GM12878 (cell line): ENCODE measurements around the gene DCDC1. TPM values are rescaled to one million over a fixed set of nuclear protein-coding genes. Genes with fewer than 3 reads are reported as not detected.

Source experiments
- ATAC-seq: fragments of 200-7000 bp; cut with Tn5 transposase; 3 replicates; pipeline ENCODE4 v1.9.1; 2020; ENCODE audit warnings: mild to moderate bottlenecking, moderate library complexity
- BruUV-seq: library from RNA; stranded (reverse); fragments of 400-500 nt; replicated peaks from 2 replicates; lab custom pipeline; 2021; lab: Mats Ljungman, UMichigan
- CTCF ChIA-PET: fragments of 300-600 bp; sonication (Branson Sonifier 250); formaldehyde crosslinking; extraction: SDS; loops from one replicate; lab custom pipeline; 2021; ENCODE audit warnings: inconsistent platforms; lab: Yijun Ruan, JAX
- POLR2A ChIA-PET: fragments of 350-600 bp; formaldehyde crosslinking; extraction: SDS; loops from one replicate; lab custom pipeline; 2021; ENCODE audit warnings: inconsistent platforms; lab: Charles Lee
- RAD21 ChIA-PET: fragments of 300-600 bp; sonication (Branson Sonifier 250); formaldehyde crosslinking; loops from one replicate; lab custom pipeline; 2023; ENCODE audit warnings: antibody characterized with exemption; ENCODE audit not compliant: unreplicated experiment; lab: Charles Lee
- SMC1A ChIA-PET: fragments of 300-600 bp; sonication (Branson Sonifier 250); formaldehyde crosslinking; loops from one replicate; lab custom pipeline; 2023; ENCODE audit not compliant: unreplicated experiment, uncharacterized antibody; lab: Charles Lee
- DNase-seq: peaks from one replicate; pipeline ENCODE4 v3.0.0-alpha.2; 2011; ENCODE audit warnings: low read depth, low spot score
- FAIRE-seq: peaks from 3 replicates; lab custom pipeline; 2011; peaks lifted over from hg19 to GRCh38; lab: Jason Lieb, UNC
- H2AFZ ChIP-seq: 2 replicates; pipeline ENCODE4 v1.6.0; 2011; ENCODE audit warnings: low read depth, low read length, control low read depth; ENCODE audit not compliant: control insufficient read depth
- H3K27ac ChIP-seq: 2 replicates; pipeline ENCODE4 v1.5.1; 2011; ENCODE audit warnings: control low read depth; ENCODE audit not compliant: control insufficient read depth, insufficient read depth
- H3K27me3 ChIP-seq, 2 experiments: replicated peaks in 1 of 2; 2 replicates each; pipeline versions ENCODE4 v1.6.0 to v1.6.1; 2011; ENCODE audit warnings: low read length in 1 of 2; ENCODE audit not compliant: control insufficient read depth in 2 of 2, insufficient read depth in 2 of 2
- H3K36me3 ChIP-seq, 2 experiments: 2 replicates each; pipeline ENCODE4 v1.5.1; 2011; ENCODE audit warnings: low read length in 1 of 2; ENCODE audit not compliant: control insufficient read depth in 2 of 2, insufficient read depth in 2 of 2
- H3K4me1 ChIP-seq: 2 replicates; pipeline ENCODE4 v1.6.1; 2011; ENCODE audit warnings: mild to moderate bottlenecking, low read length, moderate library complexity, mixed read lengths; ENCODE audit not compliant: control insufficient read depth, insufficient read depth
- H3K4me2 ChIP-seq: 2 replicates; pipeline ENCODE4 v1.6.0; 2011; ENCODE audit warnings: control low read depth; ENCODE audit not compliant: control insufficient read depth, insufficient read depth
- H3K4me3 ChIP-seq: fragments of 200-600 bp; sonication (generic); 2 replicates; pipeline ENCODE4 v1.5.1; 2016
- H3K79me2 ChIP-seq: 2 replicates; pipeline ENCODE4 v1.6.0; 2011; ENCODE audit warnings: low read length; ENCODE audit not compliant: control insufficient read depth, insufficient read depth
- H3K9ac ChIP-seq: 2 replicates; pipeline ENCODE4 v1.8.0; 2011; ENCODE audit warnings: low read length, control low read depth, mixed read lengths; ENCODE audit not compliant: control insufficient read depth, insufficient read depth
- H3K9me3 ChIP-seq: replicated peaks from 3 replicates; pipeline ENCODE4 v1.5.1; 2011; ENCODE audit warnings: mild to moderate bottlenecking, low read length; ENCODE audit not compliant: control insufficient read depth, insufficient read depth
- H4K20me1 ChIP-seq: 2 replicates; pipeline ENCODE4 v1.6.0; 2011; ENCODE audit not compliant: control insufficient read depth, insufficient read depth
- CEBPZ ChIP-seq: fragments of 150-350 bp; IDR thresholded peaks from 2 replicates; pipeline ENCODE4 v1.6.1; 2016; ENCODE audit warnings: low read depth, low read length
- E2F4 ChIP-seq: IDR thresholded peaks from 2 replicates; pipeline ENCODE4 v1.6.1; 2012; ENCODE audit warnings: low read depth, low read length, improper control_type of control experiment
- E4F1 ChIP-seq: fragments of 450-650 bp; IDR thresholded peaks from 2 replicates; pipeline ENCODE4 v1.6.1; 2018; ENCODE audit warnings: borderline replicate concordance, mild to moderate bottlenecking; ENCODE audit not compliant: partially characterized antibody
- HDAC2 ChIP-seq: fragments of 200-600 bp; sonication (generic); IDR thresholded peaks from 2 replicates; pipeline ENCODE4 v1.6.1; 2017
- HDGF ChIP-seq: fragments of 450-650 bp; IDR thresholded peaks from 2 replicates; pipeline ENCODE4 v1.6.1; 2016; ENCODE audit warnings: antibody characterized with exemption
- MYC ChIP-seq: IDR thresholded peaks from 2 replicates; pipeline ENCODE4 v1.6.1; 2011; ENCODE audit warnings: mild to moderate bottlenecking, low read length, moderate library complexity, inconsistent platforms; ENCODE audit not compliant: insufficient read depth, insufficient replicate concordance, insufficient read length, severe bottlenecking
- SKIL ChIP-seq: fragments of 450-650 bp; IDR thresholded peaks from 2 replicates; pipeline ENCODE4 v1.6.1; 2017; ENCODE audit warnings: mild to moderate bottlenecking, low read depth, inconsistent platforms; ENCODE audit not compliant: poor library complexity, severe bottlenecking
- SMARCA5 ChIP-seq: fragments of 450-650 bp; IDR thresholded peaks from 2 replicates; pipeline ENCODE4 v1.6.1; 2017; ENCODE audit warnings: mild to moderate bottlenecking
- SUZ12 ChIP-seq: fragments of 200-600 bp; sonication (generic); IDR thresholded peaks from one replicate; pipeline ENCODE4 v1.6.1; 2018; ENCODE audit warnings: antibody characterized with exemption, mild to moderate bottlenecking; ENCODE audit not compliant: unreplicated experiment
- TCF7 ChIP-seq: IDR thresholded peaks from 2 replicates; pipeline ENCODE4 v1.6.1; 2014; ENCODE audit warnings: antibody characterized with exemption, borderline replicate concordance
- ZSCAN29 ChIP-seq: fragments of 450-650 bp; IDR thresholded peaks from 2 replicates; pipeline ENCODE4 v1.6.1; 2017; ENCODE audit warnings: mild to moderate bottlenecking, moderate library complexity
- WGBS: methylation state at CpG from one replicate; pipeline ENCODE4 v1.1.6; 2016; ENCODE audit warnings: low lambda C conversion rate; ENCODE audit not compliant: insufficient replicate concordance, insufficient coverage; ENCODE audit errors: missing lambda C conversion rate; 5-methylcytosine and 5-hydroxymethylcytosine counted together
- in situ Hi-C: fragments of 300-500 bp; cut with MboI; formaldehyde crosslinking; loops from 9 replicates; pipeline ENCODE4 v1.14.3; 2018; ENCODE audit warnings: mixed read lengths
- intact Hi-C: fragments of 100-400 bp; cut with micrococcal nuclease; formaldehyde crosslinking; loops from one replicate; pipeline ENCODE4 v1.14.2; 2022; ENCODE audit not compliant: unreplicated experiment
- polyA plus RNA-seq, 11 experiments: library from polyadenylated mRNA; depleted of rRNA in 4 of 11; unstranded in 6 of 11; stranded (reverse) in 5 of 11; fragments of >200 nt; fragmentation: Nextera tagmentation in 4 of 11; fragmentation: Illumina TruSeq in 1 of 11; extraction: Ambion mirVana in 4 of 11; extraction: Trizol in 1 of 11; gene quantifications; 1 replicate in 1 of 11; 2 replicates in 10 of 11; pipeline versions ENCODE4 v1.2.1 to v1.2.3, GENCODE V29; 2011 to 2016; ENCODE audit warnings: inconsistent platforms in 2 of 11, missing spikeins in 2 of 11, low read depth in 1 of 11
- total RNA-seq, 4 experiments: library from RNA; depleted of rRNA in 3 of 4; stranded (reverse); fragments of >200 nt in 3 of 4; fragmentation: Illumina TruSeq in 1 of 4; extraction: Trizol in 1 of 4; gene quantifications; 2 replicates each; pipeline versions ENCODE4 v1.2.1 to v1.2.3, GENCODE V29; 2013 to 2021

The DCDC1 gene
- total and polyA plus RNA-seq, 10 of the 15 experiments (the other 5 are each of a cell fraction or from before 2014, with no cell fraction given) = not detected

DNA sequence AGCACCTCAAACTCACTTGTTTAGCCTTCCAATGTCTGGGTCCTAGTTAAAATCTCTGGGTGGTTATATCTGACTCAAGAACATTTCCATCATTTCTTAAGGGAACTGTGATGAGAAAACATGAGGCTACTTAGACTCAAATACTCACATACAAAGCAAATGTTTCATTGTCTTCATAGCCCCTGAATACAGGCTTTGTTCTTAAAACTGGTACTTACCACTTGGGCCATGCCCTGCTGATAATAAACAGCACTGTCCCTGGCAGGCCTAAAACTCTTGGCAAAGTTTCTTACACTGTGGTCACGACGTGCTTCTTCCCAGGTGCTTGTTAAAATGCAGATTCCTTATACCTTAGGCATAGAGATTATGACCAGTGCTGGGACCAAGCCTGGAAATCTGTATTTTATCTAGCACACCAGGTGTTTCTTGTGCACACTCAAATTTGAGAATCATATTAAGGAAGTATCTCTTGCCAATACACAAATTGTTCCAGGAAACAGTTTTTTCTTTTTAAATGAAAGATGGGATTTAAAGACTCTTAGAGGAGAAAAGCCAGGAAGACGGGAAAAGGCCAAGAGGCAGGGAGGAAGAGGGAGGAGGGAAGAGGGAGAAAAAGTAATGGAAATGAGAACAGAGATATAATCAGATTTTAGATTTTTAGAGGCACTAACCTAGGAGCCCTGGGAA lies 495.5 kb downstream of the DCDC1 start:
- ChIA-PET SMC1A (no interaction called here), POLR2A (interaction anchor here (1.4 kb wide), 1 partner anchor 14 kb away, joined by 3 read pairs; no protein-coding TSS in a partner anchor), RAD21 (no interaction called here), CTCF (interaction anchor here (0.6 to 1.0 kb wide), 2 partner anchors 62 to 529 kb away, joined by 3 read pairs; no protein-coding TSS in a partner anchor)
- 0% methylated on average over 3 of the region's 3 CpGs for WGBS
- in situ Hi-C loops = no loop called here
- H3K27ac ChIP-seq = no peak overlapping the region
- no peaks in the 10 kb centered on the region for H3K4me1 ChIP-seq
- no peak overlapping the region for H2AFZ ChIP-seq
- no peak overlapping the region for H3K9ac ChIP-seq
- intact Hi-C loops = no loop called here
- H3K4me3 ChIP-seq = no peak overlapping the region
- ATAC-seq (no peak), DNase-seq (no peak), FAIRE-seq (no peak)
- H3K79me2 ChIP-seq = no peaks in the 10 kb centered on the region
- H4K20me1 ChIP-seq = no peaks in the 10 kb centered on the region
- BruUV-seq = no TSS peak
- H3K4me2 ChIP-seq = no peak overlapping the region
- H3K27me3 ChIP-seq = no peaks in the 10 kb centered on the region
- H3K36me3 ChIP-seq = no peaks in the 10 kb centered on the region
- no peaks in the 10 kb centered on the region for H3K9me3 ChIP-seq
- TF ChIP-seq CEBPZ (no peak), HDGF (no peak), MYC (no peak), SMARCA5 (no peak), E4F1 (no peak), ZSCAN29 (no peak), SKIL (no peak), TCF7 (no peak), E2F4 (no peak), HDAC2 (no peak), SUZ12 (no peak)
